Renal pelvis (tissue), 12 donors: ENCODE measurements around the gene DTYMK. TPM values are rescaled to one million over a fixed set of nuclear protein-coding genes. Genes with fewer than 3 reads are reported as not detected.

ENCODE experiments used
- DNase-seq: peaks from one replicate; pipeline ENCODE4 v3.0.0-alpha.2; 2013
- long read RNA-seq, 16 experiments: transcript quantifications; one replicate each; lab custom pipeline, GENCODE V29; 2026
- polyA plus RNA-seq, 3 donors: library from polyadenylated mRNA; unstranded; fragments of 120-200 nt; gene quantifications; one replicate each; pipeline ENCODE4 v1.2.1, GENCODE V29; 2013; ENCODE audit not compliant: insufficient read length in 3 of 3

Gene DTYMK
- 10 to 100 TPM; 45.7 to 49.5 (median 47.5) TPM for polyA plus RNA-seq
- long read RNA-seq, donor 1, transcript DTYMK-201 (5 exons, 1,232 nt) = major isoform, 29 of 56 reads
- long read RNA-seq, donor 1, transcript DTYMK-202 (4 exons, 1,089 nt) = minor isoform, 5 of 56 reads
- long read RNA-seq, donor 1, partial matches to known transcripts = 21 of 56 reads
- long read RNA-seq, donor 1, other reads (novel, unspliced or antisense) = 0 of 56 reads
- long read RNA-seq, donor 2, transcript DTYMK-201 (5 exons, 1,232 nt) = major isoform, 40 of 99 reads
- long read RNA-seq, donor 2, transcript DTYMK-202 (4 exons, 1,089 nt) = minor isoform, 11 of 99 reads
- long read RNA-seq, donor 2, partial matches to known transcripts = 47 of 99 reads
- long read RNA-seq, donor 2, other reads (novel, unspliced or antisense) = 0 of 99 reads
- long read RNA-seq, donor 3, transcript DTYMK-202 (4 exons, 1,089 nt) = minor isoform, 5 of 56 reads
- long read RNA-seq, donor 3, transcript DTYMK-201 (5 exons, 1,232 nt) = major isoform, 26 of 56 reads
- long read RNA-seq, donor 3, partial matches to known transcripts = 21 of 56 reads
- long read RNA-seq, donor 3, other reads (novel, unspliced or antisense) = 0 of 56 reads
- long read RNA-seq, donor 4, transcript DTYMK-201 (5 exons, 1,232 nt) = major isoform, 32 of 74 reads
- long read RNA-seq, donor 4, partial matches to known transcripts = 35 of 74 reads
- long read RNA-seq, donor 4, other reads (novel, unspliced or antisense) = 0 of 74 reads
- long read RNA-seq, donor 5, transcript DTYMK-201 (5 exons, 1,232 nt) = major isoform, 19 of 41 reads
- long read RNA-seq, donor 5, partial matches to known transcripts = 6 of 41 reads
- long read RNA-seq, donor 5, other reads (novel, unspliced or antisense) = 10 of 41 reads
- long read RNA-seq, donor 6, transcript DTYMK-201 (5 exons, 1,232 nt) = major isoform, 25 of 71 reads
- long read RNA-seq, donor 6, partial matches to known transcripts = 40 of 71 reads
- long read RNA-seq, donor 6, other reads (novel, unspliced or antisense) = 0 of 71 reads
- long read RNA-seq, donor 7, transcript DTYMK-202 (4 exons, 1,089 nt) = minor isoform, 7 of 76 reads
- long read RNA-seq, donor 7, transcript DTYMK-201 (5 exons, 1,232 nt) = major isoform, 28 of 76 reads
- long read RNA-seq, donor 7, partial matches to known transcripts = 38 of 76 reads
- long read RNA-seq, donor 7, other reads (novel, unspliced or antisense) = 0 of 76 reads
- long read RNA-seq, donor 8, transcript DTYMK-201 (5 exons, 1,232 nt) = major isoform, 7 of 25 reads
- long read RNA-seq, donor 8, partial matches to known transcripts = 13 of 25 reads
- long read RNA-seq, donor 8, other reads (novel, unspliced or antisense) = 0 of 25 reads
- long read RNA-seq, donor 9, transcript DTYMK-202 (4 exons, 1,089 nt) = minor isoform, 10 of 90 reads
- long read RNA-seq, donor 9, transcript DTYMK-201 (5 exons, 1,232 nt) = major isoform, 41 of 90 reads
- long read RNA-seq, donor 9, partial matches to known transcripts = 38 of 90 reads
- long read RNA-seq, donor 9, other reads (novel, unspliced or antisense) = 0 of 90 reads
- long read RNA-seq, donor 10, transcript DTYMK-201 (5 exons, 1,232 nt) = major isoform, 24 of 60 reads
- long read RNA-seq, donor 10, transcript DTYMK-206 (2 exons, 890 nt) = minor isoform, 5 of 60 reads
- long read RNA-seq, donor 10, partial matches to known transcripts = 29 of 60 reads
- long read RNA-seq, donor 10, other reads (novel, unspliced or antisense) = 0 of 60 reads
- long read RNA-seq, donor 11, transcript DTYMK-202 (4 exons, 1,089 nt) = minor isoform, 7 of 33 reads
- long read RNA-seq, donor 11, transcript DTYMK-201 (5 exons, 1,232 nt) = major isoform, 20 of 33 reads
- long read RNA-seq, donor 11, partial matches to known transcripts = 5 of 33 reads
- long read RNA-seq, donor 11, other reads (novel, unspliced or antisense) = 0 of 33 reads
- long read RNA-seq, donor 12, transcript DTYMK-201 (5 exons, 1,232 nt) = major isoform, 30 of 95 reads
- long read RNA-seq, donor 12, transcript DTYMK-202 (4 exons, 1,089 nt) = minor isoform, 7 of 95 reads
- long read RNA-seq, donor 12, transcript DTYMK-206 (2 exons, 890 nt) = minor isoform, 5 of 95 reads
- long read RNA-seq, donor 12, partial matches to known transcripts = 53 of 95 reads
- long read RNA-seq, donor 12, other reads (novel, unspliced or antisense) = 0 of 95 reads
- long read RNA-seq, donor 13, transcript DTYMK-201 (5 exons, 1,232 nt) = major isoform, 11 of 21 reads
- long read RNA-seq, donor 13, partial matches to known transcripts = 5 of 21 reads
- long read RNA-seq, donor 13, other reads (novel, unspliced or antisense) = 0 of 21 reads
- long read RNA-seq, donor 14 = 0 reads
- long read RNA-seq, donor 15, transcript DTYMK-202 (4 exons, 1,089 nt) = minor isoform, 7 of 94 reads
- long read RNA-seq, donor 15, transcript DTYMK-201 (5 exons, 1,232 nt) = major isoform, 26 of 94 reads
- long read RNA-seq, donor 15, partial matches to known transcripts = 54 of 94 reads
- long read RNA-seq, donor 15, other reads (novel, unspliced or antisense) = 6 of 94 reads
- long read RNA-seq, donor 16, transcript DTYMK-201 (5 exons, 1,232 nt) = major isoform, 37 of 75 reads
- long read RNA-seq, donor 16, partial matches to known transcripts = 32 of 75 reads
- long read RNA-seq, donor 16, other reads (novel, unspliced or antisense) = 0 of 75 reads

GRCh38 chr2:241686650-241687425 is at the start of gene DTYMK:
TSS of gene DTYMK (minus strand) at chr2:241686815. CDS start at chr2:241686783, 32 bp downstream.
- peak; percentile 97 for DNase-seq

- no peak for DNase-seq
These were observed 49.5 kb upstream of the DTYMK start for GRCh38 chr2:241736111-241736510.

GRCh38 chr2:241734467-241735208 is 48.0 kb upstream of the DTYMK start, which contains the start of gene D2HGDH:
TSS of gene D2HGDH (plus strand) at chr2:241734630. CDS start at chr2:241735225, 595 bp downstream.
- DNase-seq = peak; percentile 82

GRCh38 chr2:241734208-241734466 is 47.5 kb upstream of the DTYMK start:
- no peak for DNase-seq

- no peak for DNase-seq
These were observed 47.0 kb upstream of the DTYMK start for GRCh38 chr2:241733391-241734207.

GRCh38 chr2:241732513-241733186 is 46.0 kb upstream of the DTYMK start:
- DNase-seq = peak; percentile 71

- no peak for DNase-seq
These were observed 44.2 kb upstream of the DTYMK start for GRCh38 chr2:241730671-241731293.

- DNase-seq = no peak
These were observed 43.3 kb upstream of the DTYMK start for GRCh38 chr2:241729868-241730267.

GRCh38 chr2:241728627-241729026 is 42.0 kb upstream of the DTYMK start:
- no peak for DNase-seq

- DNase-seq = no peak
These were observed 41.4 kb upstream of the DTYMK start for GRCh38 chr2:241728000-241728399.

GRCh38 chr2:241726459-241726858 is 39.8 kb upstream of the DTYMK start:
- no peak for DNase-seq

- DNase-seq = no peak
These were observed 38.6 kb upstream of the DTYMK start for GRCh38 chr2:241724975-241725870.

- no peak for DNase-seq
These were observed 37.8 kb upstream of the DTYMK start for GRCh38 chr2:241724259-241724974.
